ENCODE results near the gene SLC29A1. TPM values are rescaled to one million over a fixed set of nuclear protein-coding genes. Genes with fewer than 3 reads are reported as not detected.
A peak's percentile ranks its signal among the peaks of the same experiment; 100 is the strongest.

Gene SLC29A1
- total and polyA plus RNA-seq, 9 of the 15 experiments (the other 6 are each of a cell fraction or from before 2014, with no cell fraction given) = 18.9 to 170 (median 57.7) TPM

DNA sequence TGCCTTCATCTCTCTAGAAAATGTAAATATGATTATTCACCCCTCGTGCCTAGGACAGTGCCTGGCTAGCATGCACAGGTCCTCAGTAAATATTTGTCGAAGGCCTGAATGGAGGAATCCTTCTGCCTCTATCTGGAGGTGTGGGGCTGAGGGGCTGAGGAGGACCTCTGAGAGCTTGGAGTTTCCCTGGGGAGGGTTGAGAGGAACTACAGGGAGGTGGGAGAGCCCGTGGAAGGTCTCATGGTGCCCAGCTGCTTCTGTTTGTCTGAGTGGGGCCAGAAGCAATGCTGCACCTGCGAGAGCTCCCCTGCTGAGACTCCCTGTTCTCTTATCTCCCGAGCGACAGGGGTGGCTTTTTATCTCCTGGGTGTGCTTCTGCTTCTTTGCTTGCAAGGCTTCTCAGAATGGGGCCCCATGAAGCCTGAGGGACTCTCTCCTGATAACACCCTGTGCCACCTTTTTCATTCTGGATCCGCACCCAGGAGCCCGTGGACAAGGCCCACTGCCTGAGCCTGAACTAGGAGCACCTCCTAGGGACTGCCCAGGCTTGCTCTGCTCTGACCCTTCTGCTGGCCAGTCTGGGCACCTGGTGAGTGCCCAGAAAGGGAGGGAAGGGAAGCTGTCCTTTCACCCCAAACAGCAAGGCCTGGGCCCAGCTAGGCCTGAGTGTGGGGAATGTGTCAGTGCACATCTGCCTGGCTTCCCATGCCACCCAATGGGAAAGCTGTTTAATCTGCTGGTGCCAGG is 2.4 kb downstream of the SLC29A1 start (continued):
- TF ChIP-seq, protein P1, sequence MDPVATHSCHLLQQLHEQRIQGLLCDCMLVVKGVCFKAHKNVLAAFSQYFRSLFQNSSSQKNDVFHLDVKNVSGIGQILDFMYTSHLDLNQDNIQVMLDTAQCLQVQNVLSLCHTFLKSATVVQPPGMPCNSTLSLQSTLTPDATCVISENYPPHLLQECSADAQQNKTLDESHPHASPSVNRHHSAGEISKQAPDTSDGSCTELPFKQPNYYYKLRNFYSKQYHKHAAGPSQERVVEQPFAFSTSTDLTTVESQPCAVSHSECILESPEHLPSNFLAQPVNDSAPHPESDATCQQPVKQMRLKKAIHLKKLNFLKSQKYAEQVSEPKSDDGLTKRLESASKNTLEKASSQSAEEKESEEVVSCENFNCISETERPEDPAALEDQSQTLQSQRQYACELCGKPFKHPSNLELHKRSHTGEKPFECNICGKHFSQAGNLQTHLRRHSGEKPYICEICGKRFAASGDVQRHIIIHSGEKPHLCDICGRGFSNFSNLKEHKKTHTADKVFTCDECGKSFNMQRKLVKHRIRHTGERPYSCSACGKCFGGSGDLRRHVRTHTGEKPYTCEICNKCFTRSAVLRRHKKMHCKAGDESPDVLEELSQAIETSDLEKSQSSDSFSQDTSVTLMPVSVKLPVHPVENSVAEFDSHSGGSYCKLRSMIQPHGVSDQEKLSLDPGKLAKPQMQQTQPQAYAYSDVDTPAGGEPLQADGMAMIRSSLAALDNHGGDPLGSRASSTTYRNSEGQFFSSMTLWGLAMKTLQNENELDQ (CRISPR knock-in tag; IDR thresholded peaks at IDR 0.05; ENCODE audit: borderline replicate concordance) = no peak
- peak in 1 of 2 experiments; percentile 81; a peak in 2 of 4 replicates for TF ChIP-seq NONO (IDR thresholded peaks at IDR 0.05; ENCODE audit: low read depth in 2 of 2, low read length in 1 of 2)
- TF ChIP-seq ZFP30 (CRISPR knock-in tag; IDR thresholded peaks at IDR 0.05; ENCODE audit: borderline replicate concordance) = no peak
- TF ChIP-seq ELF1 (tag; IDR thresholded peaks at IDR 0.05) = no peak
- peak; percentile 70; the same call in 1 of the 2 replicates for TF ChIP-seq SMARCA5 (IDR thresholded peaks at IDR 0.05)
- peak; percentile 97 for TF ChIP-seq TEAD4 (IDR thresholded peaks at IDR 0.05; ENCODE audit: low read length)
- TF ChIP-seq TEAD4 (CRISPR knock-in tag; IDR thresholded peaks at IDR 0.05; ENCODE audit: borderline replicate concordance) = no peak
- no peak for TF ChIP-seq NCOA6 (IDR thresholded peaks at IDR 0.05)
- 0 out of 2 replicates have a peak, but pooled peaks have one; percentile 38 for TF ChIP-seq ZNF212 (CRISPR knock-in tag; IDR thresholded peaks at IDR 0.05)
- TF ChIP-seq ZBTB1 (CRISPR knock-in tag; IDR thresholded peaks at IDR 0.05; ENCODE audit: borderline replicate concordance, low read depth) = 0 out of 2 replicates have a peak, but pooled peaks have one; percentile 36
- peak; percentile 53; the same call in 1 of the 2 replicates for TF ChIP-seq ZKSCAN1 (IDR thresholded peaks at IDR 0.05; ENCODE audit: low read depth, low read length)
- TF ChIP-seq, protein P2, sequence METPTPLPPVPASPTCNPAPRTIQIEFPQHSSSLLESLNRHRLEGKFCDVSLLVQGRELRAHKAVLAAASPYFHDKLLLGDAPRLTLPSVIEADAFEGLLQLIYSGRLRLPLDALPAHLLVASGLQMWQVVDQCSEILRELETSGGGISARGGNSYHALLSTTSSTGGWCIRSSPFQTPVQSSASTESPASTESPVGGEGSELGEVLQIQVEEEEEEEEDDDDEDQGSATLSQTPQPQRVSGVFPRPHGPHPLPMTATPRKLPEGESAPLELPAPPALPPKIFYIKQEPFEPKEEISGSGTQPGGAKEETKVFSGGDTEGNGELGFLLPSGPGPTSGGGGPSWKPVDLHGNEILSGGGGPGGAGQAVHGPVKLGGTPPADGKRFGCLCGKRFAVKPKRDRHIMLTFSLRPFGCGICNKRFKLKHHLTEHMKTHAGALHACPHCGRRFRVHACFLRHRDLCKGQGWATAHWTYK (CRISPR knock-in tag; IDR thresholded peaks at IDR 0.05) = peak; percentile 74
- TF ChIP-seq ZC3H11A (IDR thresholded peaks at IDR 0.05; ENCODE audit: low read depth, low read length) = no peak
- TF ChIP-seq E2F3 (CRISPR knock-in tag; IDR thresholded peaks at IDR 0.05) = no peak
- 0 out of 2 replicates have a peak, but pooled peaks have one; percentile 60 for TF ChIP-seq ZNF561 (CRISPR knock-in tag; conservative IDR thresholded peaks at IDR 0.05)
- peak; percentile 24; the same call in 1 of the 2 replicates for TF ChIP-seq ETV1 (tag; conservative IDR thresholded peaks at IDR 0.05; ENCODE audit: low read depth)
- TF ChIP-seq HCFC1 (IDR thresholded peaks at IDR 0.05; ENCODE audit: low read depth, low read length) = no peak
- TF ChIP-seq SFPQ (IDR thresholded peaks at IDR 0.05; ENCODE audit: low read depth, low read length) = no peak
- TF ChIP-seq HNRNPUL1 (IDR thresholded peaks at IDR 0.05; ENCODE audit: low read length) = no peak
- TF ChIP-seq EGR1 (conservative IDR thresholded peaks at IDR 0.05) = no peak
- no peak for TF ChIP-seq ZNF830 (CRISPR knock-in tag; IDR thresholded peaks at IDR 0.05)
- no peak for TF ChIP-seq ZNF253 (CRISPR knock-in tag; conservative IDR thresholded peaks at IDR 0.05)
- no peak for TF ChIP-seq ZNF436 (CRISPR knock-in tag; IDR thresholded peaks at IDR 0.05)
- no peak for TF ChIP-seq ZNF696 (CRISPR knock-in tag; conservative IDR thresholded peaks at IDR 0.05)
- peak; percentile 55 for TF ChIP-seq TBP (optimal IDR thresholded peaks at IDR 0.05; ENCODE audit: low read depth, low read length)
